ENCODE results near the gene GNPTAB. TPM values are rescaled to one million over a fixed set of nuclear protein-coding genes. Genes with fewer than 3 reads are reported as not detected.

GNPTAB gene
- total and polyA plus RNA-seq, 2 of the 13 experiments (the other 11 are each of a cell fraction or from before 2014, with no cell fraction given): 13.6 to 19.4 TPM

DNA sequence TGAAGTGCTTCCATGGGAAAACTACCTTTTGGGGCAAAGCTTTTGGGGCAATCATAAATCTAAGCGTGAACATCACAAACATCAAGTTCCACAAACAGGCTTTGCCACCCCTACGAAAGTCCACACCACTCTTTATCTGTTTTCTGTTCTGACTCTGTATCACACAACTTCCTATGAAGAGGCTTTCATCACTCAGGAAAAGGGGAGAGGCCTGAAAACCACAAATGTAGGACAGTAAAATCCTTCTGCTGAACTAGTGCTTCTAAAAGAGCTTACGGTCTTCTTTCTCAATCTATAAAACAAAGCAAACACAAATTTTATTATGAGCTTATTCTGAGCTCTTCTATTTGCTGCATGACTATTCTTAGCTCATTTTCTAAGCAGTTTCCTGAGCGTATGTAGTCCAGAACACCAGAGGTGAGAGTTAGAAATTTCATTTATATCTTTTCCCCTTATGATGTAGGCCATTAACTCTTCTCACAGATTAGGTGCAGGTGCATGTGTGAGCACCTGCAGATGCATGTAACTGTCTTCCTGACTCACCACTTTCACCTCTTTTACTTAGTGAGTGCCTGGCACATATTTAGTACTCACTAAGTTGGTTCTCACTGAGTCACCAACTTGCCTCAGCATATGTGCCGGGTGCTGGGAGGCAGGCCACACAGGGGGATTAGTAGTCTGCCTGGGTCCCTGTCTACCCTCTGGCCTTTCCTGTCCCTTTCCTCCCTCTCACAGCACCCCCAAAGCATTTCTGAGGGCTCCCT lies 58.6 kb downstream of the GNPTAB start:
- DNase-seq (ENCODE audit: low spot score) (no peak), FAIRE-seq (no peak), ATAC-seq (no peak)
- Histone ChIP-seq H3K4me3 (replicated peaks in 1 of 3; ENCODE audit: insufficient read depth in 1 of 3, low read depth in 2 of 3, low read length in 3 of 3) (no peak overlapping the region), H3K36me3 (replicated peaks in 1 of 2; ENCODE audit: control insufficient read depth in 1 of 2, insufficient read depth in 2 of 2, low read length in 2 of 2) (no peaks in the 10 kb centered on the region; a peak in 1 of 5 replicates), H3K9ac (ENCODE audit: insufficient read depth, low read depth, low read length) (no peak overlapping the region), H3K27me3 (ENCODE audit: control insufficient read depth in 1 of 2, insufficient read depth in 2 of 2, low read length in 2 of 2) (no peaks in the 10 kb centered on the region), H3K4me2 (ENCODE audit: low read depth, low read length) (no peak overlapping the region), H3K9me3 (ENCODE audit: low read length) (no peaks in the 10 kb centered on the region), H3K27ac (ENCODE audit: extremely low read length, insufficient read depth, low read length) (no peak overlapping the region), H2AFZ (ENCODE audit: low read length) (no peak overlapping the region), H4K20me1 (ENCODE audit: insufficient read depth, low read length) (no peaks in the 10 kb centered on the region), H3K79me2 (ENCODE audit: insufficient read depth, low read length) (no peaks in the 10 kb centered on the region), H3K4me1 (ENCODE audit: insufficient read depth, low read length) (peaks cover 22% of the 10 kb centered on the region)
- in situ Hi-C loops (cut with HindIII; ENCODE audit: extremely low pct_ligation_motif_present, low pct_unique_long_range_greater_than_20kb): loop anchor here (5.0 to 25.0 kb wide), 2 partner anchors 65 to 360 kb away; partner anchors contain the start of gene ARL1
- ChIA-PET POLR2A (no interaction called here), CTCF (ENCODE audit: low intra/inter-chr PET ratio, low total read pairs) (no interaction called here)
- intact Hi-C loops (cut with micrococcal nuclease; ENCODE audit: unreplicated experiment): loop anchor here (2.0 kb wide), 1 partner anchor 59 kb away; the partner anchor contains the start of gene GNPTAB
- WGBS (ENCODE audit: low lambda C conversion rate): 93% methylated on average over 5 of the region's 5 CpGs
- no TSS peak for BruUV-seq (replicated peaks)
- TF ChIP-seq ZNF75D (CRISPR knock-in tag; IDR thresholded peaks at IDR 0.05; ENCODE audit: borderline replicate concordance) (no peak), ZNF530 (CRISPR knock-in tag; IDR thresholded peaks at IDR 0.05; ENCODE audit: low read depth) (no peak), CTCF (CRISPR knock-in tag; IDR thresholded peaks at IDR 0.05) (no peak)

- TF ChIP-seq ZMAT5 (CRISPR knock-in tag; IDR thresholded peaks at IDR 0.05; ENCODE audit: borderline replicate concordance, low read depth) (no peak), ZNF329 (CRISPR knock-in tag; IDR thresholded peaks at IDR 0.05; ENCODE audit: low read depth) (no peak), ZNF460 (CRISPR knock-in tag; IDR thresholded peaks at IDR 0.05; ENCODE audit: borderline replicate concordance) (no peak), CREB1 (IDR thresholded peaks at IDR 0.05) (peak; percentile 37), CREB1 (CRISPR knock-in tag; IDR thresholded peaks at IDR 0.05) (no peak), ZNF382 (CRISPR knock-in tag; IDR thresholded peaks at IDR 0.05; ENCODE audit: borderline replicate concordance) (no peak), PHF5A (CRISPR knock-in tag; IDR thresholded peaks at IDR 0.05; ENCODE audit: low read depth, unreplicated experiment) (no peak), ATF7 (IDR thresholded peaks at IDR 0.05) (peak; percentile 95), ATF7 (CRISPR knock-in tag; IDR thresholded peaks at IDR 0.05) (no peak), ZBTB25 (CRISPR knock-in tag; IDR thresholded peaks at IDR 0.05) (no peak), GFI1 (CRISPR knock-in tag; IDR thresholded peaks at IDR 0.05; ENCODE audit: borderline replicate concordance) (no peak)
- no peak overlapping the region for H3K9ac ChIP-seq (ENCODE audit: insufficient read depth, low read depth, low read length)
- H3K4me3 ChIP-seq (replicated peaks in 1 of 3; ENCODE audit: insufficient read depth in 1 of 3, low read depth in 2 of 3, low read length in 3 of 3): no peak overlapping the region
- DNase-seq (ENCODE audit: low spot score): no peak
- no peaks in the 10 kb centered on the region for H3K9me3 ChIP-seq (ENCODE audit: low read length)
- no peak overlapping the region for H3K4me2 ChIP-seq (ENCODE audit: low read depth, low read length)
- intact Hi-C loops (cut with micrococcal nuclease; ENCODE audit: unreplicated experiment): no loop called here
- BruUV-seq (replicated peaks): no TSS peak
- no peaks in the 10 kb centered on the region for H3K79me2 ChIP-seq (ENCODE audit: insufficient read depth, low read length)
- H3K4me1 ChIP-seq (ENCODE audit: insufficient read depth, low read length): peaks cover 21% of the 10 kb centered on the region
- no peak for ATAC-seq
- in situ Hi-C loops (cut with HindIII; ENCODE audit: extremely low pct_ligation_motif_present, low pct_unique_long_range_greater_than_20kb): loop anchor here (5.0 to 25.0 kb wide), 2 partner anchors 67 to 358 kb away; partner anchors contain the start of gene ARL1
- 90% methylated on average over 5 of the region's 5 CpGs for WGBS (ENCODE audit: low lambda C conversion rate)
- no peaks in the 10 kb centered on the region for H4K20me1 ChIP-seq (ENCODE audit: insufficient read depth, low read length)
- ChIA-PET POLR2A (no interaction called here), CTCF (ENCODE audit: low intra/inter-chr PET ratio, low total read pairs) (no interaction called here)
- H2AFZ ChIP-seq (ENCODE audit: low read length): no peak overlapping the region
- no peak for FAIRE-seq
- H3K27ac ChIP-seq (ENCODE audit: extremely low read length, insufficient read depth, low read length): no peak overlapping the region
- no peaks in the 10 kb centered on the region for H3K27me3 ChIP-seq (ENCODE audit: control insufficient read depth in 1 of 2, insufficient read depth in 2 of 2, low read length in 2 of 2)
- no peaks in the 10 kb centered on the region; a peak in 1 of 5 replicates for H3K36me3 ChIP-seq (replicated peaks in 1 of 2; ENCODE audit: control insufficient read depth in 1 of 2, insufficient read depth in 2 of 2, low read length in 2 of 2)
These were observed 60.9 kb downstream of the GNPTAB start for GRCh38 chr12:101769865-101770264.
